GM12801 (cell line): ENCODE results near the gene S1PR2.

ENCODE experiments used
- TF ChIP-seq, protein P1 (sequence below): IDR thresholded peaks from one replicate; pipeline ENCODE4 v1.5.1; 2011; ENCODE audit warnings: control low read depth; ENCODE audit not compliant: insufficient read length; ENCODE audit errors: extremely low read depth

Gene S1PR2

DNA sequence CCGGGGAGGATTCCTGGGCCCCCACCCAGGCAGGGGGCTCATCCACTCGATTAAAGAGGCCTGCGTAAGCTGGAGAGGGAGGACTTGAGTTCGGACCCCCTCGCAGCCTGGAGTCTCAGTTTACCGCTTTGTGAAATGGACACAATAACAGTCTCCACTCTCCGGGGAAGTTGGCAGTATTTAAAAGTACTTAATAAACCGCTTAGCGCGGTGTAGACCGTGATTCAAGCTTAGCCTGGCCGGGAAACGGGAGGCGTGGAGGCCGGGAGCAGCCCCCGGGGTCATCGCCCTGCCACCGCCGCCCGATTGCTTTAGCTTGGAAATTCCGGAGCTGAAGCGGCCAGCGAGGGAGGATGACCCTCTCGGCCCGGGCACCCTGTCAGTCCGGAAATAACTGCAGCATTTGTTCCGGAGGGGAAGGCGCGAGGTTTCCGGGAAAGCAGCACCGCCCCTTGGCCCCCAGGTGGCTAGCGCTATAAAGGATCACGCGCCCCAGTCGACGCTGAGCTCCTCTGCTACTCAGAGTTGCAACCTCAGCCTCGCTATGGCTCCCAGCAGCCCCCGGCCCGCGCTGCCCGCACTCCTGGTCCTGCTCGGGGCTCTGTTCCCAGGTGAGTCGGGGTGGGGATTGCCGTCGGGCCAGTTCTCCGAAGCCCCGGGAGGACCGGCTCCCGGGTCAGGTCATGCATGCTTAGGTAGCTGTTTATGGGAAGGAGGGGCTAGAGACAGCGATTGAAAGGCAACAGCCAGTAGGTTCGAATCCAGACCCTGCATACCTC lies 39.7 kb upstream of the S1PR2 start, which contains the start of gene ICAM1:
Gene ICAM1 (plus strand): TSS at position 505 of the 779 bp plus-strand sequence. CDS start 40 bp downstream, at position 545.
- TF ChIP-seq, protein P1, sequence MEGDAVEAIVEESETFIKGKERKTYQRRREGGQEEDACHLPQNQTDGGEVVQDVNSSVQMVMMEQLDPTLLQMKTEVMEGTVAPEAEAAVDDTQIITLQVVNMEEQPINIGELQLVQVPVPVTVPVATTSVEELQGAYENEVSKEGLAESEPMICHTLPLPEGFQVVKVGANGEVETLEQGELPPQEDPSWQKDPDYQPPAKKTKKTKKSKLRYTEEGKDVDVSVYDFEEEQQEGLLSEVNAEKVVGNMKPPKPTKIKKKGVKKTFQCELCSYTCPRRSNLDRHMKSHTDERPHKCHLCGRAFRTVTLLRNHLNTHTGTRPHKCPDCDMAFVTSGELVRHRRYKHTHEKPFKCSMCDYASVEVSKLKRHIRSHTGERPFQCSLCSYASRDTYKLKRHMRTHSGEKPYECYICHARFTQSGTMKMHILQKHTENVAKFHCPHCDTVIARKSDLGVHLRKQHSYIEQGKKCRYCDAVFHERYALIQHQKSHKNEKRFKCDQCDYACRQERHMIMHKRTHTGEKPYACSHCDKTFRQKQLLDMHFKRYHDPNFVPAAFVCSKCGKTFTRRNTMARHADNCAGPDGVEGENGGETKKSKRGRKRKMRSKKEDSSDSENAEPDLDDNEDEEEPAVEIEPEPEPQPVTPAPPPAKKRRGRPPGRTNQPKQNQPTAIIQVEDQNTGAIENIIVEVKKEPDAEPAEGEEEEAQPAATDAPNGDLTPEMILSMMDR = no peak

DNA sequence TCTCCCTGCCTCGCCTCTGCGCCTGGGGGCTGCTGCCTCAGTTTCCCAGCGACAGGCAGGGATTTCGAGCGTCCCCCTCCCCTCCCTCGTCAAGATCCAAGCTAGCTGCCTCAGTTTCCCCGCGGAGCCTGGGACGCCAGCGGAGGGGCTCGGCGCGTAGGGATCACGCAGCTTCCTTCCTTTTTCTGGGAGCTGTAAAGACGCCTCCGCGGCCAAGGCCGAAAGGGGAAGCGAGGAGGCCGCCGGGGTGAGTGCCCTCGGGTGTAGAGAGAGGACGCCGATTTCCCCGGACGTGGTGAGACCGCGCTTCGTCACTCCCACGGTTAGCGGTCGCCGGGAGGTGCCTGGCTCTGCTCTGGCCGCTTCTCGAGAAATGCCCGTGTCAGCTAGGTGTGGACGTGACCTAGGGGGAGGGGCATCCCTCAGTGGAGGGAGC lies 39.1 kb upstream of the S1PR2 start:
- TF ChIP-seq, protein P1 = no peak

DNA sequence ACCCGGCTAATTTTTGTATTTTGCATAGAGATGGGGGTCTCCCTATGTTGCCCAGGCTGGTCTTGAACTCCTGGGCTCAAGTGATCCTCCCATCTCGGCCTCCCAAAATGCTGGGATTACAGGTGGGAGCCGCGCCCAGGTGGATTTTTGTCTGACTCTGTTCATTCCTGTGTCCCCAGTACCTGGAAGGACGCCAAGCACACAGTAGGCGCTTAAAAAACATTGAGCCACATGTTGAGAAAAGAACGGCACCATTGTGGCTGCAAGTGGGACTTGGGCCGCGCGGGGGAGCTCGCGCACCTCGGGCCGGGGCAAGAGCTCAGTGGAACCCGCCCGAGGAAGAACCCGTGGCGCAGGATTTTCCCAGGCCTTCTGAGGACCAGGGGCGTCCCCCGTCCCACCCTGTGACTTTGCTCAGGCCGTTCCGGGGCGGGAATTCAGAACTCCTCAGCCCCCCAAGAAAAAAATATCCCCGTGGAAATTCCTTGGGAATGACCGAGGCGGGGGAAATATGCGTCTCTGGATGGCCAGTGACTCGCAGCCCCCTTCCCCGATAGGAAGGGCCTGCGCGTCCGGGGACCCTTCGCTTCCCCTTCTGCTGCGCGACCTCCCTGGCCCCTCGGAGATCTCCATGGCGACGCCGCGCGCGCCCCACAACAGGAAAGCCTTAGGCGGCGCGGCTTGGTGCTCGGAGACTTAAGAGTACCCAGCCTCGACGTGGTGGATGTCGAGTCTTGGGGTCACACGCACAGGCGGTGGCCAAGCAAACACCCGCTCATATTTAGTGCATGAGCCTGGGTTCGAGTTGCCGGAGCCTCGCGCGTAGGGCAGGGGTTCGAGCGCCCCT lies 38.4 kb upstream of the S1PR2 start:
- TF ChIP-seq, protein P1 = no peak

DNA sequence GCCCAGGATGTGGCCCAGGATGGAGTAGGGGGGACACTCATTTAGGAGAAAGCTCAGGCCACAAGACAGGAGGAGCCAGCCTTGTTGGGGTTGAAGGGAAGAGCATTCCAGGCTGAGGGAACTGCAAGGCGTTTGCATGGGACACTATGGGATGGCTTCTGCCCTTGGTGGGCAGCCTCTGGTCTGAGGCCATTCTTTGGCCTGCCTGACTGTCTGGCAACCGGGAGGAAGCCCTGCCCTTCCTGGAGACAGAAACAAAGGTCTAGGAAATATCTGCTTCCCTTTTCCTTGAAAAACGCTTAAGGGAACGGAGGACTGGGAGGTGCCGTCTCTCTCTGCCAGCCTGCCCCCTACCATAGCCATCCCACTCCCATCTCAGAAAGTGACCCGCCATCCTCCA lies 36.9 kb upstream of the S1PR2 start:
- TF ChIP-seq, protein P1 = no peak

DNA sequence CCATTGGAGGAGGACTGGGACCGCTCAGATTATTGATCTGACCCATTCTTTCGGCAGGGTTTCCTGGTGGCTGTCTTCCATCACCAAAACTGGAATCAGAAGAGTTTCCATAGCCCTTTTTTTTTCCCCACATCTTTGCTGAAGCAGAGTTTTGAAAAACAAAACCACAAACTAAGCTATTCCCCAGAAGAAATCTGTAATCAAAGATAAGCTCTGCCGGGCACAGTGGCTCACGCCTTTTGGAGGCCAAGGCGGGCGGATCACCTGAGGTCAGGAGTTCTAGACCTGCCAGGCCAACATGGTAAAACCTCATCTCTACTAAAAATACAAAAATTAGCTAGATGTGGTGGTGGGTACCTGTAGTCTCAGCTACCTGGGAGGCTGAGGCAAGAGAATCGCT lies 35.6 kb upstream of the S1PR2 start:
- TF ChIP-seq, protein P1 = no peak

DNA sequence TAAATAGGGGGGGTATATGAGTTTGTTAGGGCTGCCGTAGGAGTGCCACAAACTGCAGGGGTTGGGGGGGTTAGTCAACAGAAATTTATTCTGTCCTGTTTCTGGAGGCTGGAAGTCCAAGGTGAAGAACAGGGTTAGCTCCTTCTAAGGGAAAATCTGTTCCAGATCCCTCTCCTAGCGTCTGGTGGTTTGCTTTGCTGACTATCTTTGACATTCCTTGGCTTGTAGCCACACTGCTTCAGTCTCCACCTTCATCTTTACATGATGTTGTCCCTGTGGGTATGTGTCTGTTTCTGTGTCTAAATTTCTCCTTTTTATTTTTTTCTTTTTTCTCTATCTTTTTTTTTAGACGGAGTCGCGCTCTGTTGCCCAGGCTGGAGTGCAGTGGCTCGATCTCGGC lies 31.6 kb upstream of the S1PR2 start:
- TF ChIP-seq, protein P1 = no peak

DNA sequence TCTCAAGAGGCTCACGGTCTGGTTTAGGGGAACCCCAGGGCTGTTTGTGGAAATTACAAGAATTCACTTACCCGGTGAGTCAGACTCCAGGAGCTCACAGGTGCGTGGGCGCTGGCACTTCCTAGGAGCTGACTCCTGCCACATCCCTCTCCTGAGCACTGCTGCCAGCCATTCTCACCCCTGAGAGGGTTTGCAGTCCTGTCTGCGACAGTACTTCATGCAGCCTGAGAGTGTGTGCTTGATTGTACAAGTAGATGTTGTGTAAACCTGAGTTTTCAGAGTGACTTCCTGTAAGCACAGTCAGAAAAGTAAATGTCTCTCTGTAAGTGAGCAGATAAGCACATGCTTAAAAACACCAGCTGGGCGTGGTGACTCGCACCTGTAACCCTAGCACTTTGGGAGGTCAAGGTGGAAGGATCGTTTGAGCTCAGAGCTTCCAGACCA lies 29.0 kb upstream of the S1PR2 start:
- TF ChIP-seq, protein P1 = no peak
